Measurements from ENCODE around the gene SLC25A15.
"Not testable (repeated sequence)": the region's sequence is repeated elsewhere in the genome, so short reads cannot be mapped to it uniquely, and the experiment has no call there.

DNA sequence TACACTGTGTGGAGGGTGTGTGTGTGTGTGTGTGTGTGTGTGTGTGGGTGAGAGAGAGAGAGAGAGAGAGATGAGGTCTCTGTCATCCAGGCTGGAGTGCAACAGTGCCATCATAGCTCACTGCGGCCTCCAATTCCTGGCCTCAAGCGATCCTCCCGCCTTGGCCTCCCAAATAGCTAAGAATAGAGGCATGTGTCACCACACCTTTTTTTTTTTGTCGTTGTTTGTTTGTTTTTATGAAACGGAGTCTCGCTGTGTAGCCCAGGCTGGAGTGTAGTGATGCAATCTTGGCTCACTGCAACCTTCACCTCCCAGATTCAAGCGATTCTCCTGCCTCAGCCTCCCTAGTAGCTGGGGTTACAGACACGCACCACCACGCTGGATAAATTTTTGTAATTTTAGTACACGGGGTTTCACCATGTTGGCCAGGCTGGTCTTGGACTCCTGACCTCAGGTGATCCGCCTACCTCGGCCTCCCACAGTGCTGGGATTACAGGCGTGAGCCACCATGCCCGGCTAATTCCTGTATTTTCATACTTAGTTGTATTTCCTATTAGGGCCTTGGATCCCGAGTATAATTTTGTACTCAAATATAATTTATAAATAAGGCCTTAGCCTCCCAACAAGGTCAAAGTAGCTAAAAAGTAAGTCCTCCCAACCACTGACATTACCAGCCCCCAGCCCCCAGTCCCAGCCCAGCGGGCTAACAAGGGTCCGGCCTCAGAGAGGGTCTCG is 704 bp upstream of the SLC25A15 start:
- TF ChIP-seq POLR2A (IDR thresholded peaks at IDR 0.05; ENCODE audit: low read length); GATA1 (IDR thresholded peaks at IDR 0.05; ENCODE audit: low read depth, low read length): not testable (repeated sequence)

All from erythroblast (primary cell).